ENCODE data around the gene PTP4A1. TPM values are rescaled to one million over a fixed set of nuclear protein-coding genes. Genes with fewer than 3 reads are reported as not detected.

The PTP4A1 gene
- total and polyA plus RNA-seq, 2 of the 13 experiments (the other 11 are each of a cell fraction or from before 2014, with no cell fraction given) = 141 to 376 TPM

DNA sequence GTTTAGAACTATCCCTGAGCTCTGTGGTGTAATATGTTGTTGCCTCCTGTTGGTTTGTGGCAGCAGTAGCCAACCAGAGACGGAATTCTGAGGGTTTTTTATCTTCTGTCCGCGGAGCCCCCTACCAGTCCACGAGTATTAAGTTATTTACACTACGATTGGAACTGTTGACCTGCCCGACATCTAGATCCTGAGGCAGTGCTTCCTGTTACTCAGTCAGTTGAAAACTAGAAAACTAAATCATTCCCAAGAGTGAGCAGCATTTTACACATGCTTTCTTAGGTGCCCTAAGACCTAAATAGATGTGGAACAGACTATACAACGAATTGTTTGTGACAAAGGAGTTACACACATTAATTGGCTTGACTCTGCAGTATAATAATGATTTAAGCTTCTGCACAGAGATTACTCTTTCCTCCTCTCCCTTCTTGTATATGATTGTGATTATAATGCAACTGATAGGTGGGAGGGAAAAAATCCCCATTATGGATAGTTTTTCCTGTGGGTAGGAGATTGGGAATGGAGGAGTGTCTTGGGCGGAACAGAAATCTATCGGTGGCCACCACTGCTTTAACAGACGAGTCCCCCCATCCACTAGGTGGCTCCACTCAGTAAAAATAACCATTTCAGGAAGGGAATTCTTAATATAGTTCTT, 1.7 kb downstream of the PTP4A1 start (continued):
- TF ChIP-seq SP4 (CRISPR knock-in tag; IDR thresholded peaks at IDR 0.05) (no peak), TCF7L2 (IDR thresholded peaks at IDR 0.05; ENCODE audit: low read depth, low read length) (no peak), HNF4G (IDR thresholded peaks at IDR 0.05; ENCODE audit: borderline replicate concordance, low read depth, low read length) (no peak), HNF4G (CRISPR knock-in tag; IDR thresholded peaks at IDR 0.05; ENCODE audit: borderline replicate concordance, low read depth) (no peak), ZNF530 (CRISPR knock-in tag; IDR thresholded peaks at IDR 0.05; ENCODE audit: low read depth) (no peak), HOXA3 (CRISPR knock-in tag; IDR thresholded peaks at IDR 0.05) (peak; percentile 18; the same call in 1 of the 2 replicates), ZNF761 (CRISPR knock-in tag; conservative IDR thresholded peaks at IDR 0.05) (no peak; the same call in 1 of the 2 replicates), ZNF136 (CRISPR knock-in tag; IDR thresholded peaks at IDR 0.05; ENCODE audit: low read depth) (no peak), TGIF2 (CRISPR knock-in tag; IDR thresholded peaks at IDR 0.05) (peak; percentile 60; the same call in 1 of the 2 replicates), ZBTB1 (CRISPR knock-in tag; IDR thresholded peaks at IDR 0.05; ENCODE audit: borderline replicate concordance) (no peak), ZNF331 (CRISPR knock-in tag; IDR thresholded peaks at IDR 0.05) (no peak; the same call in 1 of the 2 replicates), ZNF720 (CRISPR knock-in tag; IDR thresholded peaks at IDR 0.05) (no peak), U2AF1 (optimal IDR thresholded peaks at IDR 0.05; ENCODE audit: low read depth, low read length) (no peak), TCF7 (IDR thresholded peaks at IDR 0.05; ENCODE audit: low read depth) (no peak)
- TF ChIP-seq, protein P1, sequence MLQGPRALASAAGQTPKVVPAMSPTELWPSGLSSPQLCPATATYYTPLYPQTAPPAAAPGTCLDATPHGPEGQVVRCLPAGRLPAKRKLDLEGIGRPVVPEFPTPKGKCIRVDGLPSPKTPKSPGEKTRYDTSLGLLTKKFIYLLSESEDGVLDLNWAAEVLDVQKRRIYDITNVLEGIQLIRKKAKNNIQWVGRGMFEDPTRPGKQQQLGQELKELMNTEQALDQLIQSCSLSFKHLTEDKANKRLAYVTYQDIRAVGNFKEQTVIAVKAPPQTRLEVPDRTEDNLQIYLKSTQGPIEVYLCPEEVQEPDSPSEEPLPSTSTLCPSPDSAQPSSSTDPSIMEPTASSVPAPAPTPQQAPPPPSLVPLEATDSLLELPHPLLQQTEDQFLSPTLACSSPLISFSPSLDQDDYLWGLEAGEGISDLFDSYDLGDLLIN (CRISPR knock-in tag; IDR thresholded peaks at IDR 0.05; ENCODE audit: borderline replicate concordance) = no peak
- TF ChIP-seq, protein P2, sequence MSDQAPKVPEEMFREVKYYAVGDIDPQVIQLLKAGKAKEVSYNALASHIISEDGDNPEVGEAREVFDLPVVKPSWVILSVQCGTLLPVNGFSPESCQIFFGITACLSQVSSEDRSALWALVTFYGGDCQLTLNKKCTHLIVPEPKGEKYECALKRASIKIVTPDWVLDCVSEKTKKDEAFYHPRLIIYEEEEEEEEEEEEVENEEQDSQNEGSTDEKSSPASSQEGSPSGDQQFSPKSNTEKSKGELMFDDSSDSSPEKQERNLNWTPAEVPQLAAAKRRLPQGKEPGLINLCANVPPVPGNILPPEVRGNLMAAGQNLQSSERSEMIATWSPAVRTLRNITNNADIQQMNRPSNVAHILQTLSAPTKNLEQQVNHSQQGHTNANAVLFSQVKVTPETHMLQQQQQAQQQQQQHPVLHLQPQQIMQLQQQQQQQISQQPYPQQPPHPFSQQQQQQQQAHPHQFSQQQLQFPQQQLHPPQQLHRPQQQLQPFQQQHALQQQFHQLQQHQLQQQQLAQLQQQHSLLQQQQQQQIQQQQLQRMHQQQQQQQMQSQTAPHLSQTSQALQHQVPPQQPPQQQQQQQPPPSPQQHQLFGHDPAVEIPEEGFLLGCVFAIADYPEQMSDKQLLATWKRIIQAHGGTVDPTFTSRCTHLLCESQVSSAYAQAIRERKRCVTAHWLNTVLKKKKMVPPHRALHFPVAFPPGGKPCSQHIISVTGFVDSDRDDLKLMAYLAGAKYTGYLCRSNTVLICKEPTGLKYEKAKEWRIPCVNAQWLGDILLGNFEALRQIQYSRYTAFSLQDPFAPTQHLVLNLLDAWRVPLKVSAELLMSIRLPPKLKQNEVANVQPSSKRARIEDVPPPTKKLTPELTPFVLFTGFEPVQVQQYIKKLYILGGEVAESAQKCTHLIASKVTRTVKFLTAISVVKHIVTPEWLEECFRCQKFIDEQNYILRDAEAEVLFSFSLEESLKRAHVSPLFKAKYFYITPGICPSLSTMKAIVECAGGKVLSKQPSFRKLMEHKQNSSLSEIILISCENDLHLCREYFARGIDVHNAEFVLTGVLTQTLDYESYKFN (CRISPR knock-in tag; conservative IDR thresholded peaks at IDR 0.05) = no peak; the same call in 1 of the 2 replicates
- TF ChIP-seq, protein P3, sequence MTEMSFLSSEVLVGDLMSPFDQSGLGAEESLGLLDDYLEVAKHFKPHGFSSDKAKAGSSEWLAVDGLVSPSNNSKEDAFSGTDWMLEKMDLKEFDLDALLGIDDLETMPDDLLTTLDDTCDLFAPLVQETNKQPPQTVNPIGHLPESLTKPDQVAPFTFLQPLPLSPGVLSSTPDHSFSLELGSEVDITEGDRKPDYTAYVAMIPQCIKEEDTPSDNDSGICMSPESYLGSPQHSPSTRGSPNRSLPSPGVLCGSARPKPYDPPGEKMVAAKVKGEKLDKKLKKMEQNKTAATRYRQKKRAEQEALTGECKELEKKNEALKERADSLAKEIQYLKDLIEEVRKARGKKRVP (CRISPR knock-in tag; IDR thresholded peaks at IDR 0.05) = peak in 1 of 2 experiments; percentile 50; a peak in 2 of 4 replicates
- TF ChIP-seq, protein P4, sequence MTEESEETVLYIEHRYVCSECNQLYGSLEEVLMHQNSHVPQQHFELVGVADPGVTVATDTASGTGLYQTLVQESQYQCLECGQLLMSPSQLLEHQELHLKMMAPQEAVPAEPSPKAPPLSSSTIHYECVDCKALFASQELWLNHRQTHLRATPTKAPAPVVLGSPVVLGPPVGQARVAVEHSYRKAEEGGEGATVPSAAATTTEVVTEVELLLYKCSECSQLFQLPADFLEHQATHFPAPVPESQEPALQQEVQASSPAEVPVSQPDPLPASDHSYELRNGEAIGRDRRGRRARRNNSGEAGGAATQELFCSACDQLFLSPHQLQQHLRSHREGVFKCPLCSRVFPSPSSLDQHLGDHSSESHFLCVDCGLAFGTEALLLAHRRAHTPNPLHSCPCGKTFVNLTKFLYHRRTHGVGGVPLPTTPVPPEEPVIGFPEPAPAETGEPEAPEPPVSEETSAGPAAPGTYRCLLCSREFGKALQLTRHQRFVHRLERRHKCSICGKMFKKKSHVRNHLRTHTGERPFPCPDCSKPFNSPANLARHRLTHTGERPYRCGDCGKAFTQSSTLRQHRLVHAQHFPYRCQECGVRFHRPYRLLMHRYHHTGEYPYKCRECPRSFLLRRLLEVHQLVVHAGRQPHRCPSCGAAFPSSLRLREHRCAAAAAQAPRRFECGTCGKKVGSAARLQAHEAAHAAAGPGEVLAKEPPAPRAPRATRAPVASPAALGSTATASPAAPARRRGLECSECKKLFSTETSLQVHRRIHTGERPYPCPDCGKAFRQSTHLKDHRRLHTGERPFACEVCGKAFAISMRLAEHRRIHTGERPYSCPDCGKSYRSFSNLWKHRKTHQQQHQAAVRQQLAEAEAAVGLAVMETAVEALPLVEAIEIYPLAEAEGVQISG (CRISPR knock-in tag; IDR thresholded peaks at IDR 0.05) = peak; percentile 99
- TF ChIP-seq, protein P5, sequence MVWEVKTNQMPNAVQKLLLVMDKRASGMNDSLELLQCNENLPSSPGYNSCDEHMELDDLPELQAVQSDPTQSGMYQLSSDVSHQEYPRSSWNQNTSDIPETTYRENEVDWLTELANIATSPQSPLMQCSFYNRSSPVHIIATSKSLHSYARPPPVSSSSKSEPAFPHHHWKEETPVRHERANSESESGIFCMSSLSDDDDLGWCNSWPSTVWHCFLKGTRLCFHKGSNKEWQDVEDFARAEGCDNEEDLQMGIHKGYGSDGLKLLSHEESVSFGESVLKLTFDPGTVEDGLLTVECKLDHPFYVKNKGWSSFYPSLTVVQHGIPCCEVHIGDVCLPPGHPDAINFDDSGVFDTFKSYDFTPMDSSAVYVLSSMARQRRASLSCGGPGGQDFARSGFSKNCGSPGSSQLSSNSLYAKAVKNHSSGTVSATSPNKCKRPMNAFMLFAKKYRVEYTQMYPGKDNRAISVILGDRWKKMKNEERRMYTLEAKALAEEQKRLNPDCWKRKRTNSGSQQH (CRISPR knock-in tag; IDR thresholded peaks at IDR 0.05; ENCODE audit: low read depth) = no peak
